Measurements from ENCODE around the gene RHBDF2.

RHBDF2 gene

GRCh38 chr17:76532072-76532651 lies 30.9 kb upstream of the RHBDF2 start:
- no peak for TF ChIP-seq CTCF (IDR thresholded peaks at IDR 0.05; ENCODE audit: control insufficient read depth, extremely low read depth, insufficient read depth)
- H3K4me3 ChIP-seq (ENCODE audit: low read depth, low read length) = no peak overlapping the region
- DNase-seq (ENCODE audit: low read depth) = no peak

GRCh38 chr17:76531486-76532038 lies 30.3 kb upstream of the RHBDF2 start:
- no peak overlapping the region for H3K4me3 ChIP-seq (ENCODE audit: low read depth, low read length)
- no peak for TF ChIP-seq CTCF (IDR thresholded peaks at IDR 0.05; ENCODE audit: control insufficient read depth, extremely low read depth, insufficient read depth)
- DNase-seq (ENCODE audit: low read depth) = no peak

GRCh38 chr17:76530811-76531485 lies 29.7 kb upstream of the RHBDF2 start:
- no peak for TF ChIP-seq CTCF (IDR thresholded peaks at IDR 0.05; ENCODE audit: control insufficient read depth, extremely low read depth, insufficient read depth)
- no peak overlapping the region for H3K4me3 ChIP-seq (ENCODE audit: low read depth, low read length)
- no peak for DNase-seq (ENCODE audit: low read depth)

- no peak for DNase-seq (ENCODE audit: low read depth)
- no peak overlapping the region for H3K4me3 ChIP-seq (ENCODE audit: low read depth, low read length)
- no peak for TF ChIP-seq CTCF (IDR thresholded peaks at IDR 0.05; ENCODE audit: control insufficient read depth, extremely low read depth, insufficient read depth)
Measured at GRCh38 chr17:76530095-76530723, 29.0 kb upstream of the RHBDF2 start.

- DNase-seq (ENCODE audit: low read depth) = peak; percentile 46
- TF ChIP-seq CTCF (IDR thresholded peaks at IDR 0.05; ENCODE audit: control insufficient read depth, extremely low read depth, insufficient read depth) = no peak
- H3K4me3 ChIP-seq (ENCODE audit: low read depth, low read length) = no peak overlapping the region
Measured at GRCh38 chr17:76529224-76530094, 28.2 kb upstream of the RHBDF2 start.

- H3K4me3 ChIP-seq (ENCODE audit: low read depth, low read length) = no peak overlapping the region
- no peak for DNase-seq (ENCODE audit: low read depth)
Measured at GRCh38 chr17:76528528-76529223, 27.5 kb upstream of the RHBDF2 start.

More at GRCh38 chr17:76528528-76529223, 27.5 kb upstream of the RHBDF2 start:
- no peak for TF ChIP-seq CTCF (IDR thresholded peaks at IDR 0.05; ENCODE audit: control insufficient read depth, extremely low read depth, insufficient read depth)

Data from LNCaP clone FGC (cell line).